Chondrocyte (in vitro differentiated cells): Measurements from ENCODE around the gene COL20A1. TPM values are rescaled to one million over a fixed set of nuclear protein-coding genes. Genes with fewer than 3 reads are reported as not detected.

Source experiments
- DNase-seq: peaks from one replicate; pipeline ENCODE4 v3.0.0; 2021; ENCODE audit warnings: mixed read lengths, low spot score
- H3K27ac Mint-ChIP-seq: one replicate; pipeline ENCODE4 v1.8.0; 2021; ENCODE audit warnings: mild to moderate bottlenecking, moderate library complexity, mixed read lengths; ENCODE audit not compliant: unreplicated experiment
- H3K27me3 Mint-ChIP-seq: 2 replicates; pipeline ENCODE4 v1.8.0; 2021; ENCODE audit warnings: low read depth, mixed read lengths
- H3K36me3 Mint-ChIP-seq: 2 replicates; pipeline ENCODE4 v1.8.0; 2021; ENCODE audit warnings: low read depth, mixed read lengths
- H3K4me1 Mint-ChIP-seq: 2 replicates; pipeline ENCODE4 v1.8.0; 2021; ENCODE audit warnings: low read depth, mild to moderate bottlenecking, mixed read lengths
- H3K4me3 Mint-ChIP-seq: one replicate; pipeline ENCODE4 v1.8.0; 2021; ENCODE audit warnings: mild to moderate bottlenecking, moderate library complexity, mixed read lengths; ENCODE audit not compliant: unreplicated experiment
- H3K9me3 Mint-ChIP-seq: 2 replicates; pipeline ENCODE4 v1.8.0; 2021; ENCODE audit warnings: low read depth, mixed read lengths
- CTCF ChIP-seq: fragments of 200-600 bp; sonication (generic); IDR thresholded peaks from 2 replicates; pipeline ENCODE4 v1.5.0; 2021; ENCODE audit warnings: antibody characterized with exemption, mild to moderate bottlenecking, moderate library complexity
- total RNA-seq: library from RNA; stranded (reverse); gene quantifications from 3 replicates; pipeline ENCODE4 v1.2.1, GENCODE V29; 2021

Gene COL20A1
- total RNA-seq, 1 donor from 2014 or later, result not detected

- TF ChIP-seq CTCF, result no peak
Measured at GRCh38 chr20:63359164-63359934, 66.4 kb downstream of the COL20A1 start.

DNA sequence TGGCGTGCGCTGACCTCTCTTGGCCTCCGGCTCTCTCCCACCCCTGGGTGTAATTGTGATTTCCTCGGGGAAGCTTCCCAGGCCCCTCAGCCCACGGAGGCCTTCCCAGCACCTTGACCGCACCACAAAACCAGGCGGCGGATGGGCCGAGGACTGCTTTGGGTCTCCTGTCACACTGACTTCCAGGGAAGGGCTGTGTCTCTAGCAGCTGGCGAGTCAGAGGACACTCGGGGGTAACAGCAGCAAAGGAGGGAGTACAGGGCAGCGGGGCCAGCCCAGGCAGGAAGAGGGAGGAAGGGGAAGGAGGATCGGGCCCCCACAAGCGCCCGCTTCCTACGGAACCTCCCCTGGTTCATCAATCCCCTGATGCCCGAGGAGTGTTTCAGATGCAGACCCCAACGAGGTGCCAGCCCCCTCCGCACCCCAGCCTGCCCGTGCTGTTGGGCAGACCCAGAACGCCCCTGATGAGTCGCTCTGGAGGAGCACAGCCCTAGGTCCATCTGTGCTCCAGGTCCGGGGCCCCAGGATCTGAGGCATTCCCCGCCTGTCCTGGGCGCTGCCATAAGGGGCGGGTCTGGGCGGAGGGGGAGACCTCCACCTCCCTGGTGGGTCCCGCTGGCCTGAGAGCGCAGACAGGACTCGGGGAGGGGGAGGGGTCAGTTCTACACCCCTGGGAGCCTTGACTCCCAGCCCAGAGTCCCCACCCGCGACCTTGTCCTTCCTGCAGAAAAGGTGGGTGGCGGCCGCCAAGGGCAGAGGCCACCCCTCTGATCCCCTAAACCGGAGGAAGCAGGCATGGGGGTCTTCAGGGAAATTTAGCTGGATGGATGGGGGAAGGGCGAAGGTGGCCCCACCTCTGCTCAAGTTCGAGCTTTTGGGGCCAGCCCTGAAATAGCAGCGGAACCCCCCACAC is 67.2 kb downstream of the COL20A1 start:
- no peak for TF ChIP-seq CTCF
- DNase-seq, result no peak
- no peak overlapping the region for H3K27ac Mint-ChIP-seq
- H3K4me1 Mint-ChIP-seq, result no peaks in the 10 kb centered on the region
- H3K36me3 Mint-ChIP-seq, result no peaks in the 10 kb centered on the region
- peaks cover 19% of the 10 kb centered on the region for H3K27me3 Mint-ChIP-seq
- no peak overlapping the region for H3K4me3 Mint-ChIP-seq
- H3K9me3 Mint-ChIP-seq, result no peaks in the 10 kb centered on the region

More at GRCh38 chr20:63359164-63359934, 66.4 kb downstream of the COL20A1 start:
- DNase-seq, result no peak
- H3K9me3 Mint-ChIP-seq, result no peaks in the 10 kb centered on the region
- H3K27me3 Mint-ChIP-seq, result peaks cover 23% of the 10 kb centered on the region
- H3K27ac Mint-ChIP-seq, result no peak overlapping the region
- H3K4me1 Mint-ChIP-seq, result no peaks in the 10 kb centered on the region
- H3K36me3 Mint-ChIP-seq, result no peaks in the 10 kb centered on the region
- H3K4me3 Mint-ChIP-seq, result no peak overlapping the region

DNA sequence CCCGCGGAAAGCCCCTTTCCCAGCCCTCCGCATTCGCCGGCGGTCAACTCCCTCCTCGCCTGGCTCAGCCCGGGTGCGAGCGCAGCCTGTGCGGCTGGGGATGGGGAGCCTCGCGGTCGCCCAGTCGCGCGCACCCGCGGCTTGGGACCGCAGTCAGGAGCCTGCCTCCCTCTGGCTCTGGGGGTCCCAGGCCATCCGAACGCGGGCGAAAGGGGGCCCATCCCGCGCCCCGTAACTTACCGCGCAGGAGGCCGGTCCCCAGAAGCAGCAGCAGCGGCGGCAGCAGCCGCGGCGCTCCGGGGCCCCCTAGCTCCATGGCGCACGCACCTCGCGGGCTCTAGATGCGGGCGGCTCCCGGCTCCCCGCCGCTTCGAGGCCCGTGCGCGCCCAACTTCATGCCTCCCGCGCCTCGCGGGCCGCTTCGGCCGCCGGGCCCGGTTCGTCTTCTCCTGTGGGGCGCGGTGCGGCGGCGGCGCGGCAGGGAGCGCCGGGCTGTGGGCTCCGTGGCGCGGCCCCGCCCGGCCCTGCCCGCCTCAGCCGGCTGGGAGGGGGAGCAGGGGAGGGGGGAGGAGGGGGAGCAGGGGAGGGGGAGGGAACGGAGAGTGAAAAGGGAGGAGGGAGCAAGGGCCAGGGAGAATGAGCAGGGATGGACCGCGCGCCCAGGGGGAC is 68.0 kb downstream of the COL20A1 start, which contains the start of gene CHRNA4:
TSS of gene CHRNA4 (minus strand) at position 500 of the 669 bp plus-strand sequence. CDS start at position 316, 184 bp downstream.
- no peak for TF ChIP-seq CTCF
- H3K27ac Mint-ChIP-seq, result no peak within 1 kb of the TSS
- peak; percentile 53 for DNase-seq
- no peaks in the 10 kb centered on the region for H3K36me3 Mint-ChIP-seq
- peaks cover 20% of the 10 kb centered on the region for H3K27me3 Mint-ChIP-seq
- H3K4me3 Mint-ChIP-seq, result no peak within 1 kb of the TSS
- no peaks in the 10 kb centered on the region for H3K4me1 Mint-ChIP-seq
- H3K9me3 Mint-ChIP-seq, result no peaks in the 10 kb centered on the region

DNA sequence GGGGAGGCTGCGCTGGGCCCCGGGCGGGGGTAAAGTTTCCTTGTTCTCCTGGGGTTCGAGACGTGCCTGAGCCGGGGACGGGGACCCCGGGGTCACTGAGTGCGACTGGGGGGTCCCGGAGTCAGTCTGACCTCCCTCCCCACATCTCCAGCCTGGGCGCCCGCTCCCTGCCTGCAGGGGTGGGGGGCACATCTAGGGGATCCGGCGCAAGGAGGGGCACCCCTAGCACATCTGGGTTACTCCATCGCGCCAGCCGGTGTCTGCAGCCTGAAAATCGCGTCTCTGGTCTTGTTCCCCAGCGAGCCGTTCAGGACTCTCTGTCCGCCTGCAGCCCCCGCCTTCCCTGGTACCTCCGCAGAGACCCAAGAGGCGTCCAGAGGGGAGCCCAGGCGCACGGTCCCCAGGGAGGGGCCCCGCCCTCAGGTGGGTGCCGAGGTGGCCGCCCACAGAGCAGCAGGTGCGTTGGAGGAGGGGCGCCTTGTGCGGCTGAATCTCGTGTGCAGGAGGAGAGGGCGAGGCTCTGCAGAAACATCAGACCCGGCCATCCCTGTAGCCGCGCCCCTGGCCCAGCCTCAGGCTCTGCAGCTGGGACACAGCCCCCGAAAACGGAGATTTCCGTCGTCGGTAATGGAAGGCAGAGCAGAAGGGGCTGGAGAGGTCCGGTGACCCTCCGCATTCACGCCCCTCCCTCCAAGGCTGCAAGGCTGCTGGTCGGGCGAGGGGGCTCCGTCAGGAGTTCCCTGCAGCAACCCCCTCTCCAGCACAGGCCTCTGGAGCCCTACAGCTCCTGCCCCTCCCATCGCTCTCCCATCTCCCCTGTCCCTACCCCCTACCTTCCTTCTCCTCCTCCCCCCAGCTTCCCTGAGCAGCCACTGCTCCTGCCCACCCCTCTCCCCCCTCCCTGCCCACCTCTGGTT is 68.8 kb downstream of the COL20A1 start:
- Mint-ChIP-seq H3K4me3 (no peak overlapping the region), H3K27ac (no peak overlapping the region)

More for the DNA sequence above, 68.8 kb downstream of the COL20A1 start:
- no peaks in the 10 kb centered on the region for H3K4me1 Mint-ChIP-seq
- DNase-seq, result peak; percentile 82
- no peaks in the 10 kb centered on the region for H3K9me3 Mint-ChIP-seq
- H3K27me3 Mint-ChIP-seq, result peaks cover 24% of the 10 kb centered on the region
- H3K36me3 Mint-ChIP-seq, result no peaks in the 10 kb centered on the region
- no peak for TF ChIP-seq CTCF
